Measurements from ENCODE around the gene AHCYL1. TPM values are rescaled to one million over a fixed set of nuclear protein-coding genes. Genes with fewer than 3 reads are reported as not detected.

The AHCYL1 gene
- total and polyA plus RNA-seq, 10 of the 15 experiments (the other 5 are each of a cell fraction or from before 2014, with no cell fraction given), result 24.7 to 73.6 (median 46.8) TPM

GRCh38 chr1:109944541-109944940 lies 40.0 kb upstream of the AHCYL1 start (continued):
- TF ChIP-seq CHD2 (IDR thresholded peaks at IDR 0.05; ENCODE audit: borderline replicate concordance, low read depth, low read length), result no peak
- TF ChIP-seq CBX5 (IDR thresholded peaks at IDR 0.05; ENCODE audit: low read depth), result no peak
- no peak for TF ChIP-seq ZNF24 (IDR thresholded peaks at IDR 0.05)

- TF ChIP-seq TBL1XR1 (IDR thresholded peaks at IDR 0.05; ENCODE audit: low read depth, low read length) (no peak), MEF2B (IDR thresholded peaks at IDR 0.05; ENCODE audit: partially characterized antibody, poor library complexity, severe bottlenecking) (no peak), BRCA1 (IDR thresholded peaks at IDR 0.05; ENCODE audit: low read depth, low read length) (no peak), NKRF (conservative IDR thresholded peaks at IDR 0.05) (no peak), GABPA (IDR thresholded peaks at IDR 0.05; ENCODE audit: low read depth) (no peak), HCFC1 (IDR thresholded peaks at IDR 0.05; ENCODE audit: low read length) (no peak)
Observed at GRCh38 chr1:109946511-109946910, 38.1 kb upstream of the AHCYL1 start.

More at GRCh38 chr1:109946511-109946910, 38.1 kb upstream of the AHCYL1 start:
- in situ Hi-C loops (cut with MboI), result no loop called here
- Histone ChIP-seq H4K20me1 (ENCODE audit: control insufficient read depth, insufficient read depth) (no peaks in the 10 kb centered on the region), H3K4me1 (ENCODE audit: control insufficient read depth, insufficient read depth, low read length) (no peaks in the 10 kb centered on the region), H3K4me3 (no peak overlapping the region), H3K27me3 (replicated peaks in 1 of 2; ENCODE audit: control insufficient read depth in 2 of 2, insufficient read depth in 2 of 2, low read length in 1 of 2) (no peaks in the 10 kb centered on the region; a peak in 1 of 4 replicates), H3K9me3 (replicated peaks; ENCODE audit: control insufficient read depth, insufficient read depth, low read length) (no peaks in the 10 kb centered on the region), H3K9ac (ENCODE audit: control insufficient read depth, insufficient read depth, low read length) (no peak overlapping the region), H2AFZ (ENCODE audit: control insufficient read depth, low read depth, low read length) (no peak overlapping the region), H3K27ac (ENCODE audit: control insufficient read depth, insufficient read depth) (no peak overlapping the region), H3K4me2 (ENCODE audit: control insufficient read depth, insufficient read depth) (no peak overlapping the region), H3K79me2 (ENCODE audit: control insufficient read depth, insufficient read depth, low read length) (no peaks in the 10 kb centered on the region), H3K36me3 (ENCODE audit: control insufficient read depth in 2 of 2, insufficient read depth in 2 of 2, low read length in 1 of 2) (no peaks in the 10 kb centered on the region)
- intact Hi-C loops (cut with micrococcal nuclease; ENCODE audit: unreplicated experiment), result no loop called here
- SMC1A ChIA-PET (ENCODE audit: uncharacterized antibody, unreplicated experiment), result no interaction called here
- no peak for ATAC-seq
- CTCF ChIA-PET, result no interaction called here
- FAIRE-seq, result no peak
- POLR2A ChIA-PET, result no interaction called here
- no peak for DNase-seq (ENCODE audit: low read depth, low spot score)
- BruUV-seq (replicated peaks), result no TSS peak
- RAD21 ChIA-PET (ENCODE audit: unreplicated experiment), result interaction anchor here (0.8 to 1.2 kb wide), 2 partner anchors 33 to 171 kb away, joined by 3 read pairs; no protein-coding TSS in a partner anchor
- WGBS (ENCODE audit: insufficient coverage, insufficient replicate concordance, low lambda C conversion rate, missing lambda C conversion rate), result 37% methylated on average over 6 of the region's 6 CpGs

All from GM12878 (cell line).